ENCODE data around the gene PTGIR.
A peak's percentile ranks its signal among the peaks of the same experiment; 100 is the strongest.

PTGIR gene

DNA sequence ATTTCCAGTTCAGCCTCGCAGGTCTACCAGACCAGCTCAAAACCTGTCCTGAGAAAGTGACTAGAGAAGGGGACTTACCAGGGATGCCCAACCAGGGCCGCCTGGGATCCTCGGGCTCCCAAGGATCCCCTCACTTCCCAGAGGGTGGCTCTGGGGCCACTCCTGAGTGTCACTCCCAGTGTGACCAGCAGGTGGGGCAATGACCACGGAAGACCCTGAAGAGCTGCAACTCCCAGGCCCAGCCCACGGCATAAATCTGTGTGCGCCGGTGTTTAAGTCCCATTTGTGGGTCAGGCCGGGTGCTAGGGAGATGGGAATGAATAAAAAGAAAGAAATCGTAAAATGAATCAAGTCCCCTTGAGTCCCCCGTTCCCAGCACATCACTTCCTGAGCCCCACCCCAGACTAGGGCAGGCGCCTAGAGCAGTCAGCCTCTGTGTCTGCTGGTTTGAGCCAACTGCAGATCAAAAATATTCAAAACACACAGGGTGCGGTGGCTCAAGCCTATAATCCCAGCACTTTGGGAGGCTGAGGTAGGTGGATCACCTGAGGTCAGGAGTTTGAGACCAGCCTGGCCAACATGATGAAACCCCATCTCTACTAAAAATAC is 10.7 kb downstream of the PTGIR start:
- peak; percentile 51 for DNase-seq (ENCODE audit: extremely low read depth, low read depth)
- TF ChIP-seq, protein P1, sequence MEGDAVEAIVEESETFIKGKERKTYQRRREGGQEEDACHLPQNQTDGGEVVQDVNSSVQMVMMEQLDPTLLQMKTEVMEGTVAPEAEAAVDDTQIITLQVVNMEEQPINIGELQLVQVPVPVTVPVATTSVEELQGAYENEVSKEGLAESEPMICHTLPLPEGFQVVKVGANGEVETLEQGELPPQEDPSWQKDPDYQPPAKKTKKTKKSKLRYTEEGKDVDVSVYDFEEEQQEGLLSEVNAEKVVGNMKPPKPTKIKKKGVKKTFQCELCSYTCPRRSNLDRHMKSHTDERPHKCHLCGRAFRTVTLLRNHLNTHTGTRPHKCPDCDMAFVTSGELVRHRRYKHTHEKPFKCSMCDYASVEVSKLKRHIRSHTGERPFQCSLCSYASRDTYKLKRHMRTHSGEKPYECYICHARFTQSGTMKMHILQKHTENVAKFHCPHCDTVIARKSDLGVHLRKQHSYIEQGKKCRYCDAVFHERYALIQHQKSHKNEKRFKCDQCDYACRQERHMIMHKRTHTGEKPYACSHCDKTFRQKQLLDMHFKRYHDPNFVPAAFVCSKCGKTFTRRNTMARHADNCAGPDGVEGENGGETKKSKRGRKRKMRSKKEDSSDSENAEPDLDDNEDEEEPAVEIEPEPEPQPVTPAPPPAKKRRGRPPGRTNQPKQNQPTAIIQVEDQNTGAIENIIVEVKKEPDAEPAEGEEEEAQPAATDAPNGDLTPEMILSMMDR (IDR thresholded peaks at IDR 0.05; ENCODE audit: low read depth, low read length) = peak; percentile 85

DNA sequence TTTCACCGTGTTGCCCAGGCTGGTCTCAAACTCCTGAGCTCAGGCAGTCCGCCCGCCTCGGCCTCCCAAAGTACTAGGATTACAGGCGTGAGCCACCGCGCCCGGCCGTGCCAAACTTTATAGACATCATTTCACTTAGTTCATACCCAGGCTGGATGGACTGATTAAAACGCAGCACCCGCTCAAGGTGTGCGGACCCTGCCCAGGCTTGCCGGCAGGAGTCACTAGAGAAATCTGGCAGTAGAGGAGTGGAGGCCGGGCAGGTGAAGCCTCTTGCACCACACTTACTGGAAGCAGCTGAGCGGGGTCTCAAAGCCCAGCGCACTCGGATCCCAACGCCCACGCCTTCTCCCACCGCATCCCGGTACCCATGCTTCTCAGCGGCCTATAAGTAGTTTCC is 11.4 kb downstream of the PTGIR start:
- TF ChIP-seq, protein P1 (IDR thresholded peaks at IDR 0.05; ENCODE audit: low read depth, low read length) = no peak
- no peak for DNase-seq (ENCODE audit: extremely low read depth, low read depth)

DNA sequence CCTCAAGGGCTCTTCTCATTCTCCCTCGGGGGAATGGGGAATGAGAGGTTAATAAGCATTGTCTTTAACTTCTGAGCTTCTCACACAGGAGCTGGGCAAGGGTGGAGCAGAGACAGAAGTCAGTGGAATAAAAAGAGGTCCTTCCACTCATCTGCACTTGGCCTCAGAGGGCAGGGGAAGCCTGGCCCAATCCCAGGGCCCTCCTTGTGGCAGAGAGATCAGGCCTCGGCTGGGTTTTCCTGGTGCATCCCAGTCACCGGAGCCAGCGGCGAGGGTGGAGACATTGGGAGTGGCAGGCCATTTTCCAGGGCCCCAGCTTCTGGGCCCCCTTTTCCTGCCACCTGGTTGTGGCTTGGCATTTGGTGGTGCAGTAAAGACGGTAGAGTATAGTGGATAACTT is 13.1 kb downstream of the PTGIR start:
- no peak for DNase-seq (ENCODE audit: extremely low read depth, low read depth)
- TF ChIP-seq, protein P1 (IDR thresholded peaks at IDR 0.05; ENCODE audit: low read depth, low read length) = no peak

DNA sequence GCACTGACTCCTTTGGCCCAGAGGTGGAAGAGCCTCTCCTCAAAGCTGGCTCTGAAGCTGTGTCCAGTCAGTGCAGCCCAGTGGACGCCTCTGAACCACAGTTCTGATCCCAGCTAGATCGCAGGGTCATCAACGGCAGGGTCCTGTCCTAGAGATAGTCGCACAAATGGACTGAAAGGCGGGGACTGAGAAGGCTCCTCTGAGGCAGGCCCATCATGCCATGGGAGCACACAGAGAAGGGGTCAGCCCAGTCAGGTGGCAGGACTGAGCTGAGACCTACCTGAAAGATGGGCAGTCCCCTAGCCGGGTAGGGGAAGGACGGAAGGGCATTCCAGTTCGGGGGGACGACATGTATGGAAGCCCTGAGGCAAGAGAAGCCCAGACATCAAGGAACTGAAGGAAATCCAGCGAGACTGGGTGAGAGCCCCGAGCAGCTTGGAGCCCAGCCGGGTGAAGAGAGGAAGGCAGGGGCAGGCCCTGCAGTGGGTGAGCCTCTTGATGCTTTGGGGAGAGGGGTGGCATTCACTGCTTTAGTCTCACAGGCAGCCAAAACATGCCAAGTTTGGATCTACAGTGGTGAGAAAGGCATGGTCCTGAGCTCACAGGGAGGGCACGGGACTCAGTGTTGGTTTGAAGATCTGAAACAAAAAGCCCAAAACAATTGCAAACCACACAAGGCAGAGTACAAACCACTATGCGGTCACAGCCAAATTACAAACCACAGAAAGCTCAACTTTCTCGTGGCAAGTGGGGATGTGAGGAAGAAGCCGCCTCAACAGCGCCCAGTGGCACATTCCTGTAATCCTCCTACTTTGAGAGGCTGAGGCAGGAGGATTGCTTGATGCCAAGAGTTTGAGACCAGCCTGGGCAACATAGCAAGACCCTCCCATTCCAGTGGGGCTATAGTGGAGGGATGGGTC is 13.8 kb downstream of the PTGIR start:
- DNase-seq (ENCODE audit: extremely low read depth, low read depth) = no peak
- TF ChIP-seq, protein P1 (IDR thresholded peaks at IDR 0.05; ENCODE audit: low read depth, low read length) = no peak

DNA sequence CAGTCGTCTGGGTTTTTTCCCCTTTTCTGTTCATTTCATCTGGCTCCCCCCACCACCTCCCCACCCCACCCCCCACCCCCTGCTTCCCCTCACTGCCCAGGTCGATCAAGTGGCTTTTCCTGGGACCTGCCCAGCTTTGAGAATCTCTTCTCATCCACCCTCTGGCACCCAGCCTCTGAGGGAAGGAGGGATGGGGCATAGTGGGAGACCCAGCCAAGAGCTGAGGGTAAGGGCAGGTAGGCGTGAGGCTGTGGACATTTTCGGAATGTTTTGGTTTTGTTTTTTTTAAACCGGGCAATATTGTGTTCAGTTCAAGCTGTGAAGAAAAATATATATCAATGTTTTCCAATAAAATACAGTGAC is 14.5 kb downstream of the PTGIR start:
- TF ChIP-seq, protein P1 (IDR thresholded peaks at IDR 0.05; ENCODE audit: low read depth, low read length) = no peak
- no peak for DNase-seq (ENCODE audit: extremely low read depth, low read depth)

DNA sequence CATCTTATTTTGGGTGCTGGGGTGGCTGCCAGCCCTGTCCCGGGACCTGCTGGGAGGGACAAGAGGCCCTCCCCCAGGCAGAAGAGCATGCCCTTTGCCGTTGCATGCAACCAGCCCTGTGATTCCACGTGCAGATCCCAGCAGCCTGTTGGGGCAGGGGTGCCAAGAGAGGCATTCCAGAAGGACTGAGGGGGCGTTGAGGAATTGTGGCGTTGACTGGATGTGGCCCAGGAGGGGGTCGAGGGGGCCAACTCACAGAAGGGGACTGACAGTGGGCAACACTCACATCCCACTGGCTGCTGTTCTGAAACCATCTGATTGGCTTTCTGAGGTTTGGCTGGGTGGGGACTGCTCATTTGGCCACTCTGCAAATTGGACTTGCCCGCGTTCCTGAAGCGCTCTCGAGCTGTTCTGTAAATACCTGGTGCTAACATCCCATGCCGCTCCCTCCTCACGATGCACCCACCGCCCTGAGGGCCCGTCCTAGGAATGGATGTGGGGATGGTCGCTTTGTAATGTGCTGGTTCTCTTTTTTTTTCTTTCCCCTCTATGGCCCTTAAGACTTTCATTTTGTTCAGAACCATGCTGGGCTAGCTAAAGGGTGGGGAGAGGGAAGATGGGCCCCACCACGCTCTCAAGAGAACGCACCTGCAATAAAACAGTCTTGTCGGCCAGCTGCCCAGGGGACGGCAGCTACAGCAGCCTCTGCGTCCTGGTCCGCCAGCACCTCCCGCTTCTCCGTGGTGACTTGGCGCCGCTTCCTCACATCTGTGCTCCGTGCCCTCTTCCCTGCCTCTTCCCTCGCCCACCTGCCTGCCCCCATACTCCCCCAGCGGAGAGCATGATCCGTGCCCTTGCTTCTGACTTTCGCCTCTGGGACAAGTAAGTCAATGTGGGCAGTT is 15.1 kb downstream of the PTGIR start:
- no peak for DNase-seq (ENCODE audit: extremely low read depth, low read depth)
- TF ChIP-seq, protein P1 (IDR thresholded peaks at IDR 0.05; ENCODE audit: low read depth, low read length) = no peak

All from AG09319 (cell line).